Hypothalamus (tissue), 51 donors: ENCODE measurements around the gene TIGD4.

ENCODE experiments used
- DNase-seq, 51 donors: peaks; one replicate each; lab custom pipeline; 2025; lab: John Stamatoyannopoulos, UW

Gene TIGD4

DNA sequence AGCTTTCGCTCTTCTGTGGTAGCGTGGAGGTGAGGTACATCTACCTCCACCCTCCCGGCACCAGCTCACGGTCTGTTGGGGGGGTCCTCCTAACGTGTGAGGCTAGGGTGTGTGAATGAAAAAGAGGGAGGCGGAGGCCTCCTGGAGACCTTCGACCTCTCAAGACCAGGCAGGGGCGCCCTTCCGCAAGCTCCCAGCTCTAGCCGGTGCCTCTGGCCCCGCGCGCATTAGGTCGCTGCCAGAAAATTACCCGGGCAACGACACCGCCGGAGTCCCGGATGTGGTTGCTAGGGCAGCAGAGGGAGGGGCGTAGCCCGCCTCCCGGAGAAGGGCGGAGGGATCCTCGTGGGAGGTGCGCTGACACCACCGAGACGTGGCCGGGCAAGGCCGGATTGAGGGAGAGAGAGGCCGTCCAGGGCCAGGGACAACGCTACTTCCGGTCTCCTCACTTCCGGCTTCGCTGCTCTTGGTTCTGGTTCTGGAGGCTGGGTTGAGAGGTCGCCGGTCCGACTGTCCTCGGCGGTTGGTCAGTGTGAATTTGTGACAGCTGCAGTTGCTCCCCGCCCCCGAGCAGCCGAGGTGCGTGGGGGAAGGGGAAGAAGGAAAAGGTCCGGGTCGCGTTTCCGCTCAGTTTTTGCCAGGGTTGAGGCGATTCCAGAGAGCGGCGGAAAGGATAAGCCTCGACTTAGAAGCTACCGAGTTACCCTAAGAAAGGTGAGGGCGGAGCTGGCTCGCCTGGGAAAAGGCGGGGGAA is at the start of gene TIGD4, which contains the start of gene ARFIP1:
Gene TIGD4, minus strand, starts transcription at position 218 of the 754 bp plus-strand sequence. CDS start 8,726 bp downstream, outside the sequence.
Gene ARFIP1, plus strand, starts transcription at position 442 of the 754 bp plus-strand sequence. CDS start 49,680 bp downstream, outside the sequence.
- peak; percentile 81 to 100 (median 99) for DNase-seq

DNA sequence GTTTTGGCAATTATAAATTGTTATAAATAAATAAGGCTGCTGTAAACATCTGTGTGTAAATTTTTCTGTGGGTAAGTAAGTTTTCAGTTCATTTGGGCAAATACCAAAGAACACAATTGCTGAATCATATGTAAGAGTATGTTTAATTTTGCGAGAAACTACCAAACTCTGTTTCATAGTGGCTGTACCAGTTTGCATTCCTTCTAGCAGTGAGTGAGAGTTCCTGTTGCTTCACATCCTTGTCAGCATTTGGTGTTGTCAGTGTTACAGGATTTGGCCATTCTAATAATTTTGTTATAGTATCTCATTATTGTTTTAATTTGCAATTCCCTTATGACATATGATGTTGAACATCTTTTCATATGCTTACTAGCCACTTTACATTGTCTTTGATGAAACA is 48.6 kb upstream of the TIGD4 start:
- no peak for DNase-seq

- DNase-seq = no peak
These were observed 45.8 kb upstream of the TIGD4 start for GRCh38 chr4:152825336-152825735.

DNA sequence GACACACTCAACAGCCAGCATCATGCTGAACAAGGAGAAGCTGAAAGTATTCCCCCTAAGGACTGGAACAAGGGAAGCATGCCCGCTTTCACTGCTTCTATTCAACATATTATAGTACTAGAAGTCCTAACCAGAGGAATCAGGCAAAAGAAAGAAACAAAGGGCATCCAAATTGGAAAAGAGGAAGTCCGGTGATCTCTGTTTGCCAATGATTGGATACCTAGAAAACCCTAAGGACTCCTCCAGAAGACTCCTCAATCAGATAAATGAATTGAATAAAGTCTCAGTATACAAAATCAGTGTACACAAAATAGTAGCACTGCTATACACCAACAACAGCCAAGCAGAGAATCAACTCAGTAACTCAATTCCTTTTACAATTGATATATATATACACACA is 45.0 kb upstream of the TIGD4 start:
- DNase-seq = no peak

DNA sequence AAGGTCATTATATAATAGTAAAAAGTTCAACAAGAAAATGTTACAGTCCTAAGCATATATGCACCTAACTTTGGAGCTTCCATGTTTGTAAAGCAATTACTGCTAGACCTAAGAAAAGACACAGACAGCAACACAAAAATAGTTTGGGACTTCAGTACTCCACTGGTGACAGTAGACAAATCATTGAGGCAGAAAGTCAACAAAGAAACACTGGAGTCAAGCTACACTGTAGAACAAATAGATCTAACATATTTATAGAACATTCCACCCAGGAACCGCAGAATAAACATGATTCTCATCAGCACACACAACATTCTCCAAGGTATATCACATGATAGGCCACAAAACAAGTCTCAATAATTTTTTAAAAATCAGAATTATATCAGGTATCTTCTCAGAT is 42.8 kb upstream of the TIGD4 start:
- no peak for DNase-seq

GRCh38 chr4:152820073-152820472 is 40.5 kb upstream of the TIGD4 start:
- no peak for DNase-seq

DNA sequence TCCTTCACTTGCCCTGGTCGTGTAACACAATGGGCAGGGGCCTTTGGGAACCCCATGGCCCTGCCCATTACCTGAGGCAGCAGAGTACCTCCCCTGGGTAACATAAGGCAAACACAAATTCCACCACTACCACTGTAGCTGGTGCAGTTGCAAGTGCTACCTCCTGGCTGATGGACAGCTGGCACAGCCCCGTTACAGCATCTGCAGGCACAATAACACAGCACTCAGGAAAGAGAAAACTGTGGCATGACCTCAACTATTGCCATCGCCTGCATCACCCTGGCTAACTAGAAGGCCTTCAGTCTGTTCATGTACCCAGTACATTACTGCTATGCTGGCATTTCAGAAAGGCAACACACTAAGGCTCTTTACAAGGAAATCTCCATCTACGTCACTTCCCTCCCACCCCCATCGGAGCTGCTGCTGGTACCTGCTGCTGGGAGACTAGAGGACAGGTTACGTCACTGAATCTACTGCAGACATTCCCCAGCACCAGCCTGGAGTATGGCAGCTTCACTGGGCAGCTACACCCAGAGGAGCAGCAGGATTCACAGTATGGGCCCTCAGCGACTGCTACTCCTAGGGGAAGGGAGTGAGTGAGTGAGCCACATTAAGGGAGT is 39.6 kb upstream of the TIGD4 start:
- DNase-seq = no peak

DNA sequence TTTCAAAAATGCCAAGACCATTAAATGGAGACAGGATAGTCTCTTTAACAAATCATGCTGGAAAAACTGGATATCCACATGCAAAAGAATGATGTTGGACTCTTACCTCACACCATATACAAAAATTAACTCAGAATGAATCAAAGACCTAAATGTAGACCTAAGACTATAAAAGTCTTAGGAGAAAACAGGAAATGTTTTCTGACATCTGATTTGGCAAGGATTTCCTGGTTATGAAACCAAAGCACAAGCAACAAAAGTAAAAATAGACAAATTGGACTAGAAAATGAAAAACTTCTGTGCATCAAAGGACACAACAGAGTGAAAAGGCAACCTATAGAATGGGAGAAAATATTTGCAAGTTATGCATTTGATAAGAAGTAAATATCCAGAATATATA is 37.8 kb upstream of the TIGD4 start:
- no peak for DNase-seq

DNA sequence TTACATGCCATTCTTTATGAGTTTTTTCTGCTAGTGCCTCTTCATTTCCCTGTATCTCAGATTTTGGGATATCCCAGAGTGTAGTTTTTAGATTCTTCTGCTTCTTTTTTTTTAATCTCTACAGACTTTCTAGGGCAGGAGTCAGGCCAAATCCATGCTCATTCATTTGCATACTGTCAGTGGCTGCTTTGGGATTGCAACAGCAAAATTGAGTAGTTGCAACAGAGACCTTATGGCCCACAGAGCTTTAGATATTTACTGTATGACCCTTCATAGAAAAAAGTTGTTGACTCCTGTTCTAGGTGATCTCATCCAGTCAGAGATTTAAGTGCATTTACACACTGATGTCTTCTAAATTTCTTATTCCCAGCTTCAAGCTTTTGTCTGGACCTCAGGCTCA is 35.5 kb upstream of the TIGD4 start:
- no peak for DNase-seq

DNA sequence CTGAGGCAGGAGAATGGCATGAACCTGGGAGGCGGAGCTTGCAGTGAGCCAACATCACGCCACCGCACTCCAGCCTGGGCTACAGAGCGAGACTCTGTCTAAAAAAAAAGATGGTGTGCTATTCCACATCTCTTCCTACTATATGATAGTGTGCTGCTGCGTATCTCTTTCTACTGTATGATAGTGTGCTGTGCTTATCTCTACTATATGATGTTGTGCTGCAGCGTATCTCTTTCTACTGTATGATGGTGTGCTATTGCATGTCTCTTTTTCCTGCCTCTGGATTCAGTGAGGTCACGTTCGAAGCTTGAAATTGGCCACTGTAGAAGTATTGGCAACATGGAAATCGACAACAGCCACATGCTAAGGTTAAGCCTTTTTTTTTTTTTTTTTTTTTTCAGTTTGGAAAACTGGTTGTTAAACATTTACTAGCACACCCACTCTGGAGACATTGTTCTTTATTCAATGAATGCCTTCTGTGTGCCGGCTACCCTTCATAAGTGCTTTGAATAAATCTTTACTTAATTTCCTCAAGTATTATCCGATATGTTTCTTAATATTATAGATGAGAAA is 31.3 kb upstream of the TIGD4 start:
- no peak for DNase-seq

DNA sequence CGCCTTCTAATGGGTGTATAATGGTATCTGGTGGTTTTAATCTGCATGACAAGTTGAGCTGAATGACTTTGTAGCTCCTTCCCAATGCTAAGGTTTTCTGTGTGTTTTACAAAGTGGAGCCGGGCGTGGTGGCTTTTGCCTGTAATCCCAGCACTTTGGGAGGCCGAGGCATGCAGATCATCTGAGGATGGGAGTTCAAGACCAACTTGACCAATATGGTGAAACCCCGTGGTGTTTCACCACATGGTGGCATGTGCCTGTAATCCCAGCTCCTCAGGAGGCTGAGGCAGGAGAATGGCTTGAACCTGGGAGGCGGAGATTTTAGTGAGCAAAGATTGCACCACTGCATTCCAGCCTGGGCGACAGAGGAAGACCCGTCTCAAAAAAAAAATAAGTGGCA is 29.1 kb upstream of the TIGD4 start:
- DNase-seq = no peak

GRCh38 chr4:152807294-152807829 is 27.8 kb upstream of the TIGD4 start:
- DNase-seq = no peak

DNA sequence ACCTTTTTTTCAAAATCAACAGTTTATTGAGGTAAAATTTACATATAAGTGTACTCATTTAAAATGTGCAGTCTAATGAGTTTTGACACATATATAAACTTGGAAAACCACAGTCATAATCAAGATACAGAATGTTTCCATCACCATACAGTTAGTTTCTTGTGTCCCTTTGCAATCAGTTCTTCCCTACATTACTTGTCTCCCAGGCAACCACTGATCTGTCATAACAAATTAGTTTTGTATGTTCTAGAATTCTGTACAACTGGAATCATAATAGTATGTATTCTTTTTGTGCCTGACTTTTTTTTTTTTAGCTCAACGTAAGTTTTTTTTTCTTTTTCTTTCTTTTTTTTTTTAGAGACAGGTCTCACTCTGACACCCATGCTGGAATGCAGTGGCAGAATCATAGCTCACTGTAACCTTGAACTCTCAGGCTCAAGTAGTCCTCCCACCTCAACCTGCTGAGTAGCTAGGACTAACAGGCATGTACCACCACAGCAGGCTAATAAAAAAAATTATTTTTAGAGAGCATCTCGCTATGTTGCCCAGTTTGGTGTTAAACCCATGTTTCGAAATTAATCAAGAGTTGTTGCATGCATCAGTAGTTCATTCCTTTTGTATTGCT is 27.1 kb upstream of the TIGD4 start:
- DNase-seq = no peak

GRCh38 chr4:152805818-152806217 is 26.3 kb upstream of the TIGD4 start:
- DNase-seq = no peak

GRCh38 chr4:152805071-152805650 is 25.6 kb upstream of the TIGD4 start:
- no peak for DNase-seq

DNA sequence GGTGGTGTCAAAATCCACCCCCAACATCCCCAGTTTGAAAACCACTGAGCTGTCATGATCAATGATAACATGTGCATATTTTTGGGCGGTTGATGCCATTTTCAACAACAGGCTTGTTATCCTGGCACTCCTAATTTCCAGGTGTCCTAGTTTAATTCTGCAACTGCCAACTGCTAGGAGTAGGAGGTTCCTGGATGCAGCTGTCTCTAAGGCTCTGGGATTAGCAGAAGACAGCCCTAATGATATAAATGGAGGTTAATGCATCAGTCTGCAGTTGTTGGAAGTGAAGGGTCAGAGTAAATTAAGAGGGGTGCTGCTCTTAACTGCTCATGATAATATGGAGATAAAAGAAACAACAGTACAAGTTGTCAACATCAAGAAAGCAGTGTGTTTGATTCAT is 24.0 kb upstream of the TIGD4 start:
- no peak for DNase-seq

DNA sequence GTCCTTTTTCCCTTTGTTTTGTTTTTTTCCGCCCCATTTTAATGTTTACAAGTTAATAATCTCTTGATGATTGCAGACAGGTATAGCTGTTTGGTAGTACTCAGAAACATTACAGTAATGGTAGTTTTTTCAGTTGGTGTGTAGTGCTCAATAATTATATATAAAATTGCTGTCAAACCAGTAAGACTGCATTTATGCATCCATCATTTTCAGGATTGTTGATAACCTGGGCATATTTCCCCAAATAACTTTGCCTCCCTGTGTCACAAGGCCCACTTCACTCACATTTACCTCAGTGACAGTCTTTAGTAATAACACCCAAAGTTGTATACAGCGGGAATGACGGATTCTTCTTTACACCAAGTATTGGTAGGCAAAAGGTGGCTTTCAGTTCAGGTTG is 16.4 kb upstream of the TIGD4 start:
- DNase-seq = no peak

- DNase-seq = no peak
These were observed 7.1 kb upstream of the TIGD4 start for GRCh38 chr4:152786627-152787026.

GRCh38 chr4:152785639-152786615 is 6.4 kb upstream of the TIGD4 start:
- no peak for DNase-seq
